MCF 10A (cell line): ENCODE measurements around the gene GARRE1. TPM values are rescaled to one million over a fixed set of nuclear protein-coding genes. Genes with fewer than 3 reads are reported as not detected.
A peak's percentile ranks its signal among the peaks of the same experiment; 100 is the strongest.
"Not testable (repeated sequence)": the region's sequence is repeated elsewhere in the genome, so short reads cannot be mapped to it uniquely, and the experiment has no call there.

Experiments used
- BruUV-seq: library from RNA; stranded (reverse); fragments of 400-500 nt; replicated peaks from 2 replicates; lab custom pipeline; 2021; lab: Mats Ljungman, UMichigan
- CTCF ChIA-PET: fragments of 300-600 bp; sonication (Branson Sonifier 250); formaldehyde crosslinking; extraction: SDS; loops from one replicate; lab custom pipeline; 2021; ENCODE audit warnings: antibody characterized with exemption, inconsistent platforms; lab: Yijun Ruan, JAX
- POLR2A ChIA-PET: fragments of 300-600, 350-650 bp; sonication (Branson Sonifier 250); formaldehyde crosslinking; extraction: SDS; loops from one replicate; lab custom pipeline; 2020; ENCODE audit warnings: antibody characterized with exemption, inconsistent platforms; lab: Yijun Ruan, JAX
- DNase-seq: peaks from one replicate; pipeline ENCODE4 v3.0.0-alpha.2; 2018; ENCODE audit not compliant: unreplicated experiment
- H3K27ac Mint-ChIP-seq: one replicate; pipeline ENCODE4 v1.8.0; 2022; ENCODE audit warnings: mild to moderate bottlenecking, low read depth, mixed read lengths; ENCODE audit not compliant: unreplicated experiment
- H3K27me3 Mint-ChIP-seq: one replicate; pipeline ENCODE4 v1.8.0; 2022; ENCODE audit warnings: mixed read lengths; ENCODE audit not compliant: insufficient read depth, unreplicated experiment
- H3K36me3 Mint-ChIP-seq: one replicate; pipeline ENCODE4 v1.8.0; 2022; ENCODE audit warnings: mild to moderate bottlenecking, moderate library complexity, mixed read lengths; ENCODE audit not compliant: insufficient read depth, unreplicated experiment
- H3K4me1 Mint-ChIP-seq: one replicate; pipeline ENCODE4 v1.8.0; 2022; ENCODE audit warnings: mixed read lengths; ENCODE audit not compliant: insufficient read depth, unreplicated experiment
- H3K4me3 Mint-ChIP-seq: one replicate; pipeline ENCODE4 v1.8.0; 2022; ENCODE audit warnings: mild to moderate bottlenecking, moderate library complexity, mixed read lengths; ENCODE audit not compliant: unreplicated experiment
- H3K9me3 Mint-ChIP-seq: one replicate; pipeline ENCODE4 v1.8.0; 2022; ENCODE audit warnings: mixed read lengths; ENCODE audit not compliant: unreplicated experiment
- CTCF ChIP-seq: fragments of 200-600 bp; IDR thresholded peaks from one replicate; pipeline ENCODE4 v1.8.0; 2022; ENCODE audit warnings: antibody characterized with exemption, mild to moderate bottlenecking; ENCODE audit not compliant: unreplicated experiment
- intact Hi-C: fragments of 100-400 bp; cut with micrococcal nuclease; formaldehyde crosslinking; loops from 2 replicates; pipeline ENCODE4 v1.14.1; 2022
- total RNA-seq: library from RNA; stranded (reverse); gene quantifications from 2 replicates; pipeline ENCODE4 v1.2.3, GENCODE V29; 2022

Gene GARRE1
- total RNA-seq, 1 experiment from 2014 or later = 12.8 TPM

- ChIA-PET POLR2A (no interaction called here), CTCF (interaction anchor here (0.5 to 1.0 kb wide), 2 partner anchors 61 to 678 kb away, joined by 4 read pairs; no protein-coding TSS in a partner anchor)
- H3K27ac Mint-ChIP-seq = peak overlapping the region; percentile 17
- no peaks in the 10 kb centered on the region for H3K36me3 Mint-ChIP-seq
- no peaks in the 10 kb centered on the region for H3K27me3 Mint-ChIP-seq
- H3K4me3 Mint-ChIP-seq = no peak overlapping the region
- no TSS peak for BruUV-seq
- intact Hi-C loops = no loop called here
- H3K9me3 Mint-ChIP-seq = no peaks in the 10 kb centered on the region
- peaks cover 22% of the 10 kb centered on the region for H3K4me1 Mint-ChIP-seq
- no peak for DNase-seq
- no peak for TF ChIP-seq CTCF
Measured at GRCh38 chr19:34276614-34277013, 22.3 kb downstream of the GARRE1 start.

GRCh38 chr19:34277244-34277643 is 22.9 kb downstream of the GARRE1 start:
- Mint-ChIP-seq H3K4me3 (no peak overlapping the region), H3K27me3 (no peaks in the 10 kb centered on the region), H3K9me3 (no peaks in the 10 kb centered on the region), H3K4me1 (peaks cover 22% of the 10 kb centered on the region), H3K36me3 (peaks cover 5% of the 10 kb centered on the region), H3K27ac (peak overlapping the region; percentile 17)
- intact Hi-C loops = no loop called here
- no peak for TF ChIP-seq CTCF
- BruUV-seq = no TSS peak
- no peak for DNase-seq
- ChIA-PET POLR2A (no interaction called here), CTCF (no interaction called here)

- Mint-ChIP-seq H3K27ac (no peak overlapping the region), H3K4me1 (peaks cover 28% of the 10 kb centered on the region), H3K27me3 (no peaks in the 10 kb centered on the region), H3K4me3 (no peak overlapping the region), H3K9me3 (no peaks in the 10 kb centered on the region), H3K36me3 (peaks cover 5% of the 10 kb centered on the region)
- DNase-seq = no peak
- POLR2A ChIA-PET = no interaction called here
- intact Hi-C loops = no loop called here
- no TSS peak for BruUV-seq
- TF ChIP-seq CTCF = no peak
- CTCF ChIA-PET = interaction anchor here (0.6 kb wide), 1 partner anchor 220 kb away, joined by 4 read pairs; no protein-coding TSS in a partner anchor
Measured at GRCh38 chr19:34278783-34279182, 24.4 kb downstream of the GARRE1 start.

GRCh38 chr19:34281444-34281843 is 27.1 kb downstream of the GARRE1 start:
- H3K4me1 Mint-ChIP-seq = peaks cover 18% of the 10 kb centered on the region
- POLR2A ChIA-PET, H3K36me3 Mint-ChIP-seq, DNase-seq, H3K27ac Mint-ChIP-seq, H3K9me3 Mint-ChIP-seq, intact Hi-C loops, BruUV-seq, H3K27me3 Mint-ChIP-seq, H3K4me3 Mint-ChIP-seq: not testable (repeated sequence)
- CTCF ChIA-PET = interaction anchor here (1.4 kb wide), 1 partner anchor 65 kb away, joined by 6 read pairs; no protein-coding TSS in a partner anchor
